Measurements from ENCODE around the gene EDN3. TPM values are rescaled to one million over a fixed set of nuclear protein-coding genes. Genes with fewer than 3 reads are reported as not detected.

EDN3 gene
- total and polyA plus RNA-seq, 4 experiments from 2014 or later = 0.15 to 0.93 (median 0.78) TPM; not detected in 1

DNA sequence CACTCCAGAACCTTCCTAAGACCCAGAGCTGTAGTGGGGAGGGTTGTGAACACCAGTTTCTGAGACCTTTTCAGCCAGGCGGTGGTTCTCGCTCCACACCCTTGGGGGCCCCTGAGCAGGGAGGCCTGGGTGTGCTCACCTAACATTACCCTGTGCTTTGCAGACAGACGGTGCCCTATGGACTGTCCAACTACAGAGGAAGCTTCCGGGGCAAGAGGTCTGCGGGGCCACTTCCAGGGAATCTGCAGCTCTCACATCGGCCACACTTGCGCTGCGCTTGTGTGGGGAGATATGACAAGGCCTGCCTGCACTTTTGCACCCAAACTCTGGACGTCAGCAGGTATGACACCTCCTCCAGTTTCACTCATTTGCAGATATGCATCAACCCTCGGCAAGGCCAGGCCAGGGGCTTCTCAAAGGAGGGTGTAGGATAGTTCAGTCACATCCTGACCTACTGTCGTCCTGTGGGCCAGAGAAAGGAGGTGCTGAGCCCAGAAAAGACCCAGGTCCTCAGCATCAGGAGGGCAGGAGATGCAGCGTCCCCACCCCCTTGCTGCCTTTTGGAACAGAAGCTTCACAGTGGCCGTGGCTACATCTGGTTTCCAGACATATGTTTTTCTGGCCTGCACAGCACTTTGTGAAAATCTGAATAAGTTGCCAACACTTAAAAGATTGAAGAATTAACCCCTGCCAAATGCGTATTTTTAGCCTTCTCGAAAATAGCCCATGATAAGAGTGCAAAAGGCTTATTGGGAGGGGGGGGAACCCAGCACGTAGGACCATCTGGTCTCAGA is 20.6 kb downstream of the EDN3 start:
- ChIA-PET CTCF (ENCODE audit: partially characterized antibody) (no interaction called here), POLR2A (ENCODE audit: partially characterized antibody) (no interaction called here)
- no peak overlapping the region for H3K27ac Mint-ChIP-seq
- H3K9me3 ChIP-seq (ENCODE audit: control insufficient read depth in 1 of 2, low read length in 2 of 2) = no peaks in the 10 kb centered on the region
- DNase-seq = no peak
- H3K36me3 Mint-ChIP-seq = no peaks in the 10 kb centered on the region
- H3K27ac ChIP-seq (ENCODE audit: low read depth, low read length) = no peak overlapping the region
- H3K4me1 ChIP-seq (ENCODE audit: insufficient read depth, low read length) = no peaks in the 10 kb centered on the region
- no peaks in the 10 kb centered on the region for H3K36me3 ChIP-seq (ENCODE audit: insufficient read depth, low read length)
- no peaks in the 10 kb centered on the region for H3K27me3 ChIP-seq (ENCODE audit: insufficient read depth, low read length)
- no peak overlapping the region for H3K4me3 Mint-ChIP-seq
- no peaks in the 10 kb centered on the region for H3K4me1 Mint-ChIP-seq
- H3K4me3 ChIP-seq (ENCODE audit: low read length in 2 of 2) = no peak overlapping the region
- no peaks in the 10 kb centered on the region for H3K9me3 Mint-ChIP-seq
- H3K27me3 Mint-ChIP-seq = peaks cover 0 to 2% of the 10 kb centered on the region in 2 donors
- intact Hi-C loops (cut with micrococcal nuclease) = no loop called here

DNA sequence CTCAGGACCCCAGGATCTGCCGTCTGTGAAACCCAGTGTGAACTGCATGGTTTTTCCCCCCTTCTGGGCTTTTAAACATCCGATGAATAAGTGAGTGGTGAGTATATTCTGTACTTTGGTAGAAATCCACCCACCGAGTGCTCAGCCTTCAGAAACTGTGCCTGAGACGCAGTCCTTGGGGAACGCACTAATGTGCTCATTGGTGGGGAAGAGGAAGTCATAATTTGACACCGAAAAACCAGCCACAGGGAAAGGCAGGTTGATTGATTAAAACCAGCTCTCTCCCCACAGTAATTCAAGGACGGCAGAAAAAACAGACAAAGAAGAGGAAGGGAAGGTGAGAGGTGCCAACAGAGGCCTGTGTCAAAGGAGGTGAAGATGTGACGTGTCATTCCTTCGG is 21.7 kb downstream of the EDN3 start:
- H3K27me3 ChIP-seq (ENCODE audit: insufficient read depth, low read length) = no peaks in the 10 kb centered on the region
- no peak for DNase-seq
- no peaks in the 10 kb centered on the region for H3K36me3 Mint-ChIP-seq
- H3K4me1 Mint-ChIP-seq = no peaks in the 10 kb centered on the region
- H3K9me3 Mint-ChIP-seq = no peaks in the 10 kb centered on the region
- ChIA-PET CTCF (ENCODE audit: partially characterized antibody) (no interaction called here), POLR2A (ENCODE audit: partially characterized antibody) (no interaction called here)
- no peak overlapping the region for H3K27ac ChIP-seq (ENCODE audit: low read depth, low read length)
- H3K27me3 Mint-ChIP-seq = peaks cover 0 to 2% of the 10 kb centered on the region in 2 donors
- H3K27ac Mint-ChIP-seq = no peak overlapping the region
- H3K4me3 Mint-ChIP-seq = no peak overlapping the region
- no peak overlapping the region for H3K4me3 ChIP-seq (ENCODE audit: low read length in 2 of 2)
- no peaks in the 10 kb centered on the region for H3K4me1 ChIP-seq (ENCODE audit: insufficient read depth, low read length)
- H3K36me3 ChIP-seq (ENCODE audit: insufficient read depth, low read length) = no peaks in the 10 kb centered on the region
- H3K9me3 ChIP-seq (ENCODE audit: control insufficient read depth in 1 of 2, low read length in 2 of 2) = no peaks in the 10 kb centered on the region
- intact Hi-C loops (cut with micrococcal nuclease) = no loop called here

DNA sequence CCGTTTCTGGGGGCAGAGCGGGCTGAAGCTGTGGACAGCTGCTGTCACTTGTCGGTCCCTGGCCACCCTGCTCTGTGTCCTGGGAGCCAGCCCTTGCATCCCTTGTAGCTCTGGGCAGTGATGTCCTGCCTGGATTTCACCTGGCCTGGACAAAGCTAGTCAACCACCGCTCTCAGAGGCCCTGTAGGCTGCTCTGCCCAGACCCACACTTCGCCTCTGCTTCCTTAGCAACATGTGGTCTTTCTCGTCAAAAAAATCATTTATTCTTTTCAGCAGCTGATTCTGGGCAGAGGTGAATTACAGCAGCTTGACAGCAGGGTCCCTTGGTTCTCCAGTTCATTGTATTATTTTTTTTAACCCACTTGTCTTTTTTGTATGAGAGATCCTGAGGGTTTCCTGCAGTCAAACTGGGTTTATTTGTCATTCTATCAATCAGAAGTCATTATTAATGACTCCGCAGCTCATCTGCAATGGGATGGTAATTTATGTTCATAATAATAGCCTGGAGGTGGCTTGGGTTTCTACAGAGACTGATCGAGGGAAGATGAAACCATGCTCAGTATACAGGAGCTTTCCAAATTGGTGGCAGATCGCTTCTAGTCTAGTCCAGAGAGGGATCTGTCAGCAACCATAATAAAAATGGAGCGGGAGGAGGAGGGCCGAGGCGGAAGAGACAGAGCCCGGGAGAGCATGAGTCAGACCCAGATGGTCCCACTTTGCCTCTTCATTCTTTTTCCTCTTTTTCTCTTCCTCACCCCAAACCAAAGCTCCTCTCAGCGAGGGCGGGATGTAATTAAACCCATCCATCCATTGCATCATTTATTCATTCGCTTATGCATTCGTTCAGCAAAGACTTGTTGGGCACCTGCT is 22.4 kb downstream of the EDN3 start:
- Mint-ChIP-seq H3K4me1 (no peaks in the 10 kb centered on the region), H3K27me3 (peaks cover 0 to 2% of the 10 kb centered on the region in 2 donors), H3K27ac (no peak overlapping the region), H3K36me3 (no peaks in the 10 kb centered on the region), H3K9me3 (no peaks in the 10 kb centered on the region), H3K4me3 (no peak overlapping the region)
- H3K4me3 ChIP-seq (ENCODE audit: low read length in 2 of 2) = no peak overlapping the region
- H3K27ac ChIP-seq (ENCODE audit: low read depth, low read length) = no peak overlapping the region
- no peak for DNase-seq
- no peaks in the 10 kb centered on the region for H3K4me1 ChIP-seq (ENCODE audit: insufficient read depth, low read length)
- intact Hi-C loops (cut with micrococcal nuclease) = no loop called here
- POLR2A ChIA-PET (ENCODE audit: partially characterized antibody) = no interaction called here
- CTCF ChIA-PET (ENCODE audit: partially characterized antibody) = no interaction called here
- H3K27me3 ChIP-seq (ENCODE audit: insufficient read depth, low read length) = no peaks in the 10 kb centered on the region
- no peaks in the 10 kb centered on the region for H3K9me3 ChIP-seq (ENCODE audit: control insufficient read depth in 1 of 2, low read length in 2 of 2)
- H3K36me3 ChIP-seq (ENCODE audit: insufficient read depth, low read length) = no peaks in the 10 kb centered on the region

DNA sequence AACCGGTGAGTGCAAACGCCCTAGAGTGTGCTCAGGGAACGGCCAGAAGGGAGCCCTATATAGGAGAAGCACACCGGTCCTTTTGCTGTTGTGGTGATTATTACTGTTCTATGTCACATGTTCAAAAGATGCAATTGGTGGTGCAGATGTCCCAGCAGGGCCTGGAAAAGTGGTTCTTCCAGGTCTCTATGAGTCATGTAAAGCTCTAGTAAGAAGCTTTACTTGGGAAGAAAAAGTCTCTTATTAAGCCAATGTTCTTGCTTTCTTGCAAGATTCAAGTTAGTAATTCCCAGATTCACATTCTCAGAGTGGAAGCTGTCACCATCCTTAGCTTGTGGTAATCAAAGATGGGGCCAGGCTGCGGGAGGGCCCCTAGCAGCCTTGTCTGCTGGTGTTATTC is 23.3 kb downstream of the EDN3 start:
- ChIA-PET POLR2A (ENCODE audit: partially characterized antibody) (no interaction called here), CTCF (ENCODE audit: partially characterized antibody) (no interaction called here)
- peaks cover 2 to 3% of the 10 kb centered on the region in 2 donors for H3K27me3 Mint-ChIP-seq
- no peak overlapping the region for H3K27ac ChIP-seq (ENCODE audit: low read depth, low read length)
- no peaks in the 10 kb centered on the region for H3K36me3 Mint-ChIP-seq
- no peaks in the 10 kb centered on the region for H3K9me3 ChIP-seq (ENCODE audit: control insufficient read depth in 1 of 2, low read length in 2 of 2)
- no peaks in the 10 kb centered on the region for H3K27me3 ChIP-seq (ENCODE audit: insufficient read depth, low read length)
- no peaks in the 10 kb centered on the region for H3K4me1 ChIP-seq (ENCODE audit: insufficient read depth, low read length)
- no peaks in the 10 kb centered on the region for H3K4me1 Mint-ChIP-seq
- H3K9me3 Mint-ChIP-seq = no peaks in the 10 kb centered on the region
- H3K27ac Mint-ChIP-seq = no peak overlapping the region
- no peak overlapping the region for H3K4me3 Mint-ChIP-seq
- no peak for DNase-seq
- intact Hi-C loops (cut with micrococcal nuclease) = no loop called here
- no peak overlapping the region for H3K4me3 ChIP-seq (ENCODE audit: low read length in 2 of 2)
- H3K36me3 ChIP-seq (ENCODE audit: insufficient read depth, low read length) = no peaks in the 10 kb centered on the region

DNA sequence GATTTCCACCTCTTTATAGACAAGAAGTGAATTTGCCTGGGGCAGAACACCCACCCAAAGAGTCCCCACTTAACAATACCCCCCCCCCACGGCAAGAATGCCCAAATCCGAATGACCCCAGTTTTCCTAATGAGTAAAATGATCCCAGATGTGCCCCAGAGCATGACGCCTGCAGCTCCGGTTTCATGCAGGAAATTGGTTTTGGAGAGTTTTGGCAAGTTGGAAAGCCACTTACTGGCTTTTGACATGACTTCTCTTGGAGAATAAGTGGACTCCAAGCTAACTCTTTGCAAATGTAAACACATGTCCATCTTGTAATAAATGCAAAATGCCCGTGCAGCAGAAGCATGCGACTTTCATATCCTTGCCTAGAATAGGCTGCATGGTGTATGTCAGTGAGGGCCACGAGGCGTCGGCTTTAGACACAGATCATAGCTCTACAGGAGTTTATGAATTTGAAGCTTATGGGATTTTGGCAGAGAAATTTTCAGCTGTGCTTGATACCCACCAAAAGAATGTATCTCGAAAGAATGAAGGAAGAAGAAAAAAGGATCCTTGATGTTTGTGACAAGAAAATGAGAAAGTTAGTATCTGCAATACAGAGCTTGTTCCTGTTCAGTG is 24.2 kb downstream of the EDN3 start:
- no peaks in the 10 kb centered on the region for H3K27me3 ChIP-seq (ENCODE audit: insufficient read depth, low read length)
- Mint-ChIP-seq H3K9me3 (no peaks in the 10 kb centered on the region), H3K27me3 (peaks cover 5% of the 10 kb centered on the region in 2 donors), H3K36me3 (no peaks in the 10 kb centered on the region), H3K27ac (no peak overlapping the region), H3K4me3 (no peak overlapping the region), H3K4me1 (no peaks in the 10 kb centered on the region)
- H3K27ac ChIP-seq (ENCODE audit: low read depth, low read length) = no peak overlapping the region
- H3K4me3 ChIP-seq (ENCODE audit: low read length in 2 of 2) = no peak overlapping the region
- intact Hi-C loops (cut with micrococcal nuclease) = no loop called here
- H3K36me3 ChIP-seq (ENCODE audit: insufficient read depth, low read length) = no peaks in the 10 kb centered on the region
- no peak for DNase-seq
- POLR2A ChIA-PET (ENCODE audit: partially characterized antibody) = no interaction called here
- CTCF ChIA-PET (ENCODE audit: partially characterized antibody) = no interaction called here
- no peaks in the 10 kb centered on the region for H3K9me3 ChIP-seq (ENCODE audit: control insufficient read depth in 1 of 2, low read length in 2 of 2)
- no peaks in the 10 kb centered on the region for H3K4me1 ChIP-seq (ENCODE audit: insufficient read depth, low read length)

DNA sequence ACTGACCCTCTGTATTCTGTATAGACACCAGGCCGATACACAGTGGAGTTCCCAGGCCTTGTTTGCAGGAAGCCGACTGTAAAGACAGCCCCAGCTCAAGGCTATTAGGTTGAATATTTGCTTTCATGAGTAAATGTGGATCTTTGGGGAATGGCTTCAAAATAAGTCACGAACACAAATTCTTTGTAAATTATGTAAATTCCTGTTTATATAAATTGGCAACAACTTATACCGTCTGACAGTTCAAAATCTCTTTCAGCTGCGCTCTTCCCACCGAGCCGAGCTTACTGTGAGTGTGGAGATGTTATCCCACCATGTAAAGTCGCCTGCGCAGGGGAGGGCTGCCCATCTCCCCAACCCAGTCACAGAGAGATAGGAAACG is 24.7 kb downstream of the EDN3 start:
- Mint-ChIP-seq H3K4me1 (no peaks in the 10 kb centered on the region), H3K9me3 (no peaks in the 10 kb centered on the region), H3K36me3 (no peaks in the 10 kb centered on the region), H3K27ac (no peak overlapping the region), H3K27me3 (peaks cover 3 to 5% of the 10 kb centered on the region in 2 donors), H3K4me3 (no peak overlapping the region)
- intact Hi-C loops (cut with micrococcal nuclease) = no loop called here
- H3K9me3 ChIP-seq (ENCODE audit: control insufficient read depth in 1 of 2, low read length in 2 of 2) = no peaks in the 10 kb centered on the region
- H3K27me3 ChIP-seq (ENCODE audit: insufficient read depth, low read length) = no peaks in the 10 kb centered on the region
- no peaks in the 10 kb centered on the region for H3K36me3 ChIP-seq (ENCODE audit: insufficient read depth, low read length)
- H3K4me3 ChIP-seq (ENCODE audit: low read length in 2 of 2) = no peak overlapping the region
- ChIA-PET CTCF (ENCODE audit: partially characterized antibody) (no interaction called here), POLR2A (ENCODE audit: partially characterized antibody) (no interaction called here)
- DNase-seq = no peak
- H3K27ac ChIP-seq (ENCODE audit: low read depth, low read length) = no peak overlapping the region
- H3K4me1 ChIP-seq (ENCODE audit: insufficient read depth, low read length) = no peaks in the 10 kb centered on the region

DNA sequence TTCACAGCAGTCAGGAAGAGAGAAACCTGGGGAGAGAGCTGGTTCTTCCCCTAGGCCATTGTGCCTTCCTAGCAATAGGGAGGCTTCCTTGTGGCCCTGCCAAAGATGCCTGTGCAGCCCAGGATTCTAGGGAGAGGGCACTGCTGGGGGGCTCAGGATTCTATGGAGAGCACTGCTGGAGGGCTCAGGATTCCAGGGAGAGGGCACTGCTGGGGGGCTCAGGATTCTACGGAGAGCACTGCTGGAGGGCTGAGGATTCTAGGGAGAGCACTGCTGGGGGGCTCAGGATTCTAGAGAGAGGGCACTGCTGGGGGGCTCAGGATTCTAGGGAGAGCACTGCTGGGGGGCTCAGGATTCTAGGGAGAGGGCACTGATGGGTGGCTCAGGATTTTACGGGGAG is 25.8 kb downstream of the EDN3 start:
- Mint-ChIP-seq H3K27me3 (peaks cover 4 to 7% of the 10 kb centered on the region in 2 donors), H3K27ac (no peak overlapping the region), H3K4me1 (no peaks in the 10 kb centered on the region), H3K9me3 (no peaks in the 10 kb centered on the region), H3K4me3 (no peak overlapping the region), H3K36me3 (no peaks in the 10 kb centered on the region)
- ChIA-PET CTCF (ENCODE audit: partially characterized antibody) (no interaction called here), POLR2A (ENCODE audit: partially characterized antibody) (no interaction called here)
- Histone ChIP-seq H3K27me3 (ENCODE audit: insufficient read depth, low read length) (no peaks in the 10 kb centered on the region), H3K27ac (ENCODE audit: low read depth, low read length) (no peak overlapping the region), H3K4me3 (ENCODE audit: low read length in 2 of 2) (no peak overlapping the region), H3K4me1 (ENCODE audit: insufficient read depth, low read length) (no peaks in the 10 kb centered on the region), H3K36me3 (ENCODE audit: insufficient read depth, low read length) (no peaks in the 10 kb centered on the region), H3K9me3 (ENCODE audit: control insufficient read depth in 1 of 2, low read length in 2 of 2) (no peaks in the 10 kb centered on the region)
- DNase-seq = no peak
- intact Hi-C loops (cut with micrococcal nuclease) = no loop called here

Measured in CD4-positive, alpha-beta memory T cell (primary cell).